Measurements from ENCODE around the gene EIF3C.
"Not testable (repeated sequence)": the region's sequence is repeated elsewhere in the genome, so short reads cannot be mapped to it uniquely, and the experiment has no call there.

The EIF3C gene

DNA sequence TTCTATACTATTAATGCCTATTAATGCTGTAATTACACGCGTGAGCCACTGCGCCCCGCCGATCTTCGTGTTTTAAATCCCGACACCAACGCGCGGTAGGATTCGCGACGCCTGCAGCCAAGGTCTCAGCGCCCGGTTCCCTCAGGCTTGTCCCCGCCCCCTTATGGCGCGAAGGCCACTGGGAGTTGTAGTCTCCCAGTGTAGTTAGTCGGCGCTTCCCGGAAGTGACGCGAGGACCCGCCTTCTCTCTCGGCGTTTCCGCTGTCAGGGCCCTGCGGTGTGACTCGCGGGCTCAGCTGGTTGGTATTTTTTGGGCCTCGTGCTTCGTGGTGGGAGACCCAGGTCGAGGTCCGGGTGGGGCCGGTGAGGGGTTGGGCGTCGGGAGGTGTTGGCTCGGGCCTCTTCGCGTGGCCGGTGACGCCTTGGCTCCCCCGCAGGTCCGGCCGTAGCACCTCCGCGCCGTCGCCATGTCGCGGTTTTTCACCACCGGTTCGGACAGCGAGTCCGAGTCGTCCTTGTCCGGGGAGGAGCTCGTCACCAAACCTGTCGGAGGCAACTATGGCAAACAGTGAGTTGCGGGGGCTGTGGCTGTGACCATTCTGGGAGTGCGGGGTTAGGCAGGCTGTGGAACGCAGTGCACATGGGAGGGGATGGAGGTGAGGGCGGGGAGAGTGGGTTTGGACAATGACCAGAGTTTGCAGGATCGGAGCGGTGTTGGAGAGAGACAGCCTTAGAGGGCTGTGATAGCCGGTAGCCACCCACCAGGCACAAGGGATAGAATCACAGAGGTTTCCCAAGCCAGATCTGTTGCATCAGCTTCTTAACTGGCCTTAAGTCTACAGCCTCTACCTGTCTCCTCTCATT is at the start of gene EIF3C:
EIF3C (plus strand) TSS at position 245 of the 864 bp plus-strand sequence; CDS start at position 468, 223 bp downstream.
- not testable (repeated sequence) for DNase-seq

DNA sequence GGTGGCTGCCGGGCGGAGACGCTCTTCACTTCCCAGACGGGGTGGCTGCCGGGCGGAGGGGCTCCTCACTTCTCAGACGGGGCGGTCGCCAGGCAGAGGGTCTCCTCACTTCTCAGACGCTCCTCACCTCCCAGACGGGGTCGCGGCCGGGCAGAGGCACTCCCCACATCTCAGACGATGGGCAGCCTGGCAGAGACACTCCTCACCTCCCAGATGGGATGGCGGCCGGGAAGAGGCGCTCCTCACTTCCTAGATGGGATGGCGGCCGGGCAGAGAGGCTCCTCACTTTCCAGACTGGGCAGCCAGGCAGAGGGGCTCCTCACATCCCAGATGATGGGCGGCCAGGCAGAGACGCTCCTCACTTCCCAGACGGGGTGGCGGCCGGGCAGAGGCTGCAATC is 45.0 kb upstream of the EIF3C start:
- not testable (repeated sequence) for DNase-seq

- DNase-seq, result not testable (repeated sequence)
Measured at GRCh38 chr16:28667480-28667879, 43.8 kb upstream of the EIF3C start.

DNA sequence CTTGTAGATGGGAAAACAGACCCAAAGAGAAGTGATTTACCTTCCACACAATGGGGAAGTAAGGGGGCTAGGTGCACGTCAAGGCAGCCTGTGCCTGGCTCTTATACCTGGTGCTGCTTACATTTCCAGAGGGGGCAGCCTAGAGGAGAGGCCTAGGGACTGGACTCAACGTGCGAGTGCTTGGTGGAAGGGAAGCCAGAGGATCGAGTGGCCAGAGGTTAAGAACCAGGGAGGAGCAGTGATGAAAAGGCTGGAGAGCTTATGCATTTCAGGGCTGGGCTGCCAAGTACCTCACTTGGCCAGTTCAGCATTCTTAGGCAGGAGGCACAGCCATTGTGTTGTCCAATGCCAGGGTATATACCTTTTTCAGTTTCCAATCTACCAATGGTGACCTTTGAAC is 43.1 kb upstream of the EIF3C start:
- DNase-seq, result not testable (repeated sequence)

DNA sequence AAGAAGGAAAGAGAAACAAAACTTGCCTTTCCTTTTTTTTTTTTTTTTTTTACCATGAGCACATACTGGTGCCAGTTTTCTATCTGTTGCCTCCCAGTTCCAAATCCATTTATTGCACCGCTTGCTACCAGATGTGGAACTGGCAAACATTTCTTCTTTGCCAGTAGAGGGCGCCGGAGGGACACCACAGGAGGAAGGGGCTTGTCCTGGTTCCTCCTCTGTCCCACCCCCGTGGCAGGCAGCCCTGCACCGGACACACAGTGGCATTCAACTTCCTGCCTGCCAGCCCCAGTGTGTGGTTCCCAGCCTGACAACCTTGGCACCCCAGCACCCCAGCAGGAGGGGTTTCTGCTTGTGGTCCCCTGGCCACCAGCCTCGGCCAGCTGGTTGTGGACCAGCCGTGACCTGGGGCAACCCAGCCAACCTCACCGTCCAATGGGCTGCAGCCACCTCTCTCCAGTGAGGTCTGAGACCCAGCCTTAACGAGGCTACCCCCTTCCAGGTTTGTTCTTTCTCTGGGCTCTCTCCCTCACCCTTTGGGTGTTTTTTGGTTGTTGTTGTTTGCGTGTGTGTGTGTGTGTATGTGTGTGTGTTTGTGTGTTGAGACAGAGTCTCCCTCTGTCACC is 22.8 kb upstream of the EIF3C start:
- not testable (repeated sequence) for DNase-seq

DNA sequence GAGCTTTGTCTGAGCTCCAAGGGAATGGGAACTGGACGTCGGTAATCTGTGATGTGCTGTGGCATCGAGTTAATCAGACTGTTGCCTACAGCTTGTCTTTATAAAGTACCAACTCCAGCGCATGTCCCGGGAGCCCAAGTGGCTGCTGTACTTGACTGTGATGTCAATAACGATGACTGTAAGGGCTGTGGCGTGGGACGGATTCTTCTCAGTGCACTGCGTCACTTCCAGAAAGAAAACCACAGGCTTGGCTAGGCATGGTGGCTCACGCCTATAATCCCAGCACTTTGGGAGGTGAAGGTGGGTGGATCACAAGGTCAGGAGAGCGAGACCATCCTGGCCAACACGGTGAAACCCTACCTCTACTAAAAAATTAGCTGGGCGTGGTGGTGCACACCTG is 21.8 kb upstream of the EIF3C start:
- not testable (repeated sequence) for DNase-seq

- not testable (repeated sequence) for DNase-seq
Measured at GRCh38 chr16:28691722-28692121, 19.5 kb upstream of the EIF3C start.

DNA sequence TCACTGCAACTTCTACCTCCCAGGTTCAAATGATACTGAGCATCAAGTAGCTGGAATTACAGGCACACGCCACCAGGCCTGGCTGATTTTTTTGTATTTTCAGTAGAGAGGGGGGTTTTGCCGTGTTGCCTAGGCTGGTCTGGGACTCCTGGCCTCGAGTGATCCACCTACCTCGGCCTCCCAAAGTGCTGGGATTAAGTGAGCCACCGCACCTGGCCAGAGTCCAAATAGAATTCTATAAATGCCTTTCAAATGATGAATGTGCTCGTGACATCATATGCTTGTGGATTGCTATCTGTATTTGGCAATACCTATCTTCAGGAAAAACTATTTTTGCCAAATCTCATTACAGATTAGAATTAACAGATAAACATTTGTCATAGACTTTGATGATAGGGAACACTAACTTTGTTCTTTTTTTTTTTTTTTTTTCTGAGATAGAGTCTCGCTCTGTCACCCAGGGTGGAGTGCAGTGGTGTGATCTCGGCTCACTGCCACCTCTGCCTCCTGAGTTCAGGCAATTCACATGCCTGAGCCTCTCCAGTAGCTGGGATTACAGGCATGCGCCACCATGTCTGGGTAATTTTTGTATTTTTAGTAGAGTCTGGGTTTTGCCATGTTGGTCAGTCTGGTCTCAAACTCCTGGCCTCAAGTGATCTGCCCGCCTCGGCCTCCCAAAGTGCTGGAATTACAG is 17.9 kb upstream of the EIF3C start:
- not testable (repeated sequence) for DNase-seq

DNA sequence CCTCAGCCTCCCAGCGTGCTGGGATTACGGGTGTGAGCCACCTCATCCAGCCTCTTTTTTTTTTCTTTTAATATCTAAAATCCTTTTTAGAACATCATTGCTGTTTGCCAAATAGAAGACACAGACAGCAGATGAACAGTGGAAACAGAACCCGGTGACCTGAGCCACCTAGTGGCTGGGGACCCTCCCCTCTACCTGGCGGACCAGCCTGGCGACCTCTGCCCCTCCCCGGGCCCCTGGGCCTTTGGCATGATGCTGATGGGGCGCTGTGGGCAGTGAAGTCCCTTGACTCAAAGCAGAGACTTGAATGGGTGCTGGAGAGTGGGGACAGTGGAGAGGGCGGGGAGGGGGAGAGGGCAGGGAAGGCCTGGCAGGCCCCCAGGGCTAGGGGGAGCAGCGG is 11.5 kb upstream of the EIF3C start:
- DNase-seq, result not testable (repeated sequence)

GRCh38 chr16:28700349-28700748 is 10.9 kb upstream of the EIF3C start:
- not testable (repeated sequence) for DNase-seq

DNA sequence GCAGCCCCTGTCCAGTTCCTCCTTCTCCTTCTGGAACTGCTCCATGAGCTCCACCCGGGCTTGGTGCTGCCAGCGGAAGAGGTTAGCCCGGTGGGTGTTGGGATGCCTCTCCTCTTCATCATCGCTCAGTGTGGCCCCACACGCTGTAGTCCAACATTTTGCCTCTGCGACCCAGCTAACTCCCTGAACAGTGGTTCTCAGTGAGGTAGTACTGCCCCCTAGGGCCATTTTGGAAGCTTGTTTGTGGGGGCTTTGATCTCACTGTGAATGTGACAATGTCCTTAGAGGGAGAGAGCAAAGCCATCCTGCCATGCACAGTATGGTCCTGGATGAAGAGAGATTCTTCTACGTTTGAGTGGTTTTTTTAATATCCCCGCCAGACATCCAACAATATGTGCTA is 9.9 kb upstream of the EIF3C start:
- not testable (repeated sequence) for DNase-seq

- DNase-seq, result not testable (repeated sequence)
Measured at GRCh38 chr16:28704246-28704645, 7.0 kb upstream of the EIF3C start.

- not testable (repeated sequence) for DNase-seq
Measured at GRCh38 chr16:28722852-28723650, 11.8 kb downstream of the EIF3C start.

DNA sequence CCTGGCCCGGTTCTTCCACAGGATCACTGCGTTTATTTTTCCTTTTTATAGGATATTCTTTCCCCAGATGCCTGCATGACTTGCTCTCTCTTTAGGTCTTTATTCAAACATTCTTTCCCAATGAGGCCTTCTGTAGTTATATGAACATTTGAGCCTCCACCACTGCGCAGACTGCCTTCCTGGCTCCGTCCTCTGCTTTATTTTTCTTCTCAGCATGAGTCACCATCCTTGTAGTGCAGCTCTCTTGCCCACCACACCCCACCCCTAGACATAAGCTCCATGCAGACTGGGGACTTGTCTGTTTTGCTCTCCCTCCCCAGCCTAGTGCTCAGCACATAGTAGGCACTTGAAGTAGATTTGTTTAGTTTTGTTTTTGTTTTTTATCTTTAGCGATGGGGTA is 20.0 kb downstream of the EIF3C start:
- DNase-seq, result not testable (repeated sequence)

DNA sequence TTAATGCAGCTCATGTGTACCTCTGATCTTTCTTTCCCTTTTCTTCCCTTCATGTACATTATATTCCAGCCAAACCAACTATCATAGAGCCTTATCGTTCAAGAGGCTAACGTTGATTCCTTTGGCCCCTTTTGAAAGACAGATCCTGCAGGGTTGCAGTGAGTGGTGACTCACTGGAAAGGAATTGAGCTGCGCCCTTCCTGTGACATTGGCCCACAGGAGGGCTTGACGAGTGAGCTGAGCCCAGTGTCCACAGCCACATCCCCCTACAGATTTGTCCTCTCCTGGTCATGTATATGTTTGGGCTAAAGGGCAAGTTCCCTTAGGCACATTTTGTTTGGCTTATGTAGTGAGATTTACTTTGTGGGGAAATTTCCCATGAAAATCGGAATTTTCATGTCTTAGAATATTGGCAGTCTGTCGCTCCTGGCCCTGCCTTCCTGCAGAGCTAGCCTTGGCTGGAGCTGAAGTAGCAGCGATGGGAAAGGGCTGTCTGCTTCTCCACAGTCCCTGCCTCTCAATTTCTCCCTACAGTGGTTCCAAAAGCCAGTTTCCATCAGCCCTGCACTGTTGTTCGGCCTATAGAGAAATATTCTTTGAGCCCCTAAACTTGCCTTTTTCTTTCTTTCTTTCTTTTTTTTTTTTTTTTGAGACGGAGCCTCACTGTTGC is 21.3 kb downstream of the EIF3C start:
- not testable (repeated sequence) for DNase-seq

GRCh38 chr16:28739787-28740186 is 28.5 kb downstream of the EIF3C start:
- not testable (repeated sequence) for DNase-seq

DNA sequence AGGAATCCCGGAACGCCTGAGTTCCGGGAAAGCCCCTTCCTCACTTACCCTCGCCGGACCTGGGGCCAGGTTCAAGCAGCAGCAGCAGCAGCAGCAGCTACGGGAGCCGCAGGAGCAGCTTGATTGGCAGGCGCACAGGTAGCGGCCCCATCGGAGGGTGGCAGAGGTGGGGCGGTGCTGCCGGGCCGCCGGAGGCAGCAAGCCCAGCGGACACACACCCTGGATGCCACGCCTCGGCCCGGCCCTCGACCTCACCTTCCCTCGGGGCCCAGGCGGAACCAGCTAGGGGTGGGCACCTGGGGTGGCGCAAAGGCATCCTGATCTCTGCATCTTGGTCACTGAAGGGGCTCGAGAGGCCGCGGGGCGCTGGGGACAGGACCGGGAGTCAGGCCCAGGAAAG is 29.4 kb downstream of the EIF3C start:
- DNase-seq, result not testable (repeated sequence)

- not testable (repeated sequence) for DNase-seq
Measured at GRCh38 chr16:28741295-28741694, 30.0 kb downstream of the EIF3C start.

DNA sequence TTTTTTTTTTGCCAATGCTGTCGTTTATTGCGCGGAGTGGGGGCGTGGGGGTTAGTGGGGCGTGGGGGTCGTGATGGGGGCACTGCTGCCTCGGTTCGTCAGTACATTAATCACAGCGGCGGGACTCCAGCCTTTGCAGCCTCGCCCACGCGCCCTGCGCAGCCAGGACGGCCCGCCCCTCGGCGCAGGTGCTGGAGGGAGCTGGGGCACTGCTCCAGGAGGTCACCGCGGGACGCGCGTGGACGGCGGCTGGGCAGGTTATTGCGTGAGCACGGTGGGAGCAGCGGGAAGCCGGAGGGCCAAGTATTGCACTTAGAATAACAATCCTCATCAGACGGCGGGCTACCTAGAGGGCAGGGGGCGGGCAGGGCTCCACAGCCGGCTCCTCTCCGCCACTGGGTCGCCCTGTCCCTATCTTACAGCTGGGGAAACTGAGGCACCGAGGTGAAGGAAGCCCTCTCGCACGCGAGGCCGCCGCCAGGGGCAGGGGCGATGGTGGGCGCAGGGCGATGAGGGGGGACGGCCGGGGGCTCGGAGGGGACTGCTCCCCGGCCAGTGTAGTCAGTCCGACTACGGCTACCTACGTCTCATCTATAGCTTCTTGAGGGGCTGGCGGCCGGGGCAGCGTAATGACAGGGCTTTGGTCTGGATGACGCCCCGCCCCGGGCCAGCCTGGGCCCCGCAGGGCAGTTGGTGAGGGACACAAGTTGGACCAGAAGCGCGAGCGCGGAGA is 35.5 kb downstream of the EIF3C start:
- DNase-seq, result not testable (repeated sequence)

GRCh38 chr16:28749997-28750465 is 38.8 kb downstream of the EIF3C start:
- DNase-seq, result peak; percentile 61

DNA sequence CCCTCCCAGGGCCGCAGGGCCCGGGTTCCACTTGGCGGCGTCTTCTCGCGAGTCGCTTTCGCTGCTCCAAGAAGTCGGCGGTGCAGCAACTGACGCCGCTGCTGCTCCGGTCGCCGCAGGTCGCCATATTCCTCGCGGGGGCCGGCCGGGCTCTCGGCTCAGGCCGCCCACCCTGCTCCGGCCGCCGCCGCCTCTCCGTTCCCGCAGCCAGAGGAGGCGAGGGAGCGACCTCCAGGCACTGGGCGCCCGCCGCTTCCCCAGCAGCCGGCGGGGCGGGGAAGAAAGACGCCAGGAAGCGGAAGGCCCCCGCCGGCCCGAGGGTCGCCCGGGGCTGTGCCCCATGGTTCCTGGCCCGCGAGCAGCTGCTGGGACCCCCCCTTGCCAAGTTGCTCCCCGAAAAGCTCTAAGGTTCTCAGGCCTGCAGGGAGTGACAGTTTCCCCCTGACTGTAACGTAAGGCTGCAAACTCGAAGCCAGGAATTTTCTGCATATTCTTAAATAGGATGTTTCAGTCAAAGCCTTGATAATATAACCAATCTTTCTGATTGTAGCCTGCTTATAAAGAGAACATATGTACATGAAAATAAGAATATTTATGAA is 39.3 kb downstream of the EIF3C start:
- DNase-seq, result not testable (repeated sequence)
